ENCODE results near the gene PIM1.

Gene PIM1

DNA sequence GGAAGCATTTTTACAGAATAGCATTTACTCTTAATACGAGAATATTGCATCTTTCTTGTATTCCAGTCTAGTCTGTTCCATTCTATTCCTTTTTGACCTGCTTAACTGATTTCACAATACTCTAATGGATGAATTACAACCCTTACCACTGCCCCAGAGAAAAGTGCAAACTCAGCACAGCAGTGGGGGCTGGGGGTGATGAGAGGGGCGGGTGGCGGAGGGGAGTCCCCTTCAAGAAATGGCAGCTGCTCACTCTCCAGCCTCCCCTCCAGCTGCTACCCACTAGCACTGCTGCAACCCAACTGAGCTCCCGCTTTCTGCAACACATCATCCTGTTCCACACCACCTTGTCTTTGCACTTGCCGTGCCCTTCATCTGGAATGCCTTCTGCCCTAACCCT, 30.1 kb downstream of the PIM1 start:
- in situ Hi-C loops (cut with HindIII; ENCODE audit: low pct_ligation_motif_present, low sequenced_read_pairs): no loop called here
- H3K36me3 ChIP-seq (replicated peaks): no peaks in the 10 kb centered on the region
- TF ChIP-seq, protein P1, sequence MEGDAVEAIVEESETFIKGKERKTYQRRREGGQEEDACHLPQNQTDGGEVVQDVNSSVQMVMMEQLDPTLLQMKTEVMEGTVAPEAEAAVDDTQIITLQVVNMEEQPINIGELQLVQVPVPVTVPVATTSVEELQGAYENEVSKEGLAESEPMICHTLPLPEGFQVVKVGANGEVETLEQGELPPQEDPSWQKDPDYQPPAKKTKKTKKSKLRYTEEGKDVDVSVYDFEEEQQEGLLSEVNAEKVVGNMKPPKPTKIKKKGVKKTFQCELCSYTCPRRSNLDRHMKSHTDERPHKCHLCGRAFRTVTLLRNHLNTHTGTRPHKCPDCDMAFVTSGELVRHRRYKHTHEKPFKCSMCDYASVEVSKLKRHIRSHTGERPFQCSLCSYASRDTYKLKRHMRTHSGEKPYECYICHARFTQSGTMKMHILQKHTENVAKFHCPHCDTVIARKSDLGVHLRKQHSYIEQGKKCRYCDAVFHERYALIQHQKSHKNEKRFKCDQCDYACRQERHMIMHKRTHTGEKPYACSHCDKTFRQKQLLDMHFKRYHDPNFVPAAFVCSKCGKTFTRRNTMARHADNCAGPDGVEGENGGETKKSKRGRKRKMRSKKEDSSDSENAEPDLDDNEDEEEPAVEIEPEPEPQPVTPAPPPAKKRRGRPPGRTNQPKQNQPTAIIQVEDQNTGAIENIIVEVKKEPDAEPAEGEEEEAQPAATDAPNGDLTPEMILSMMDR (IDR thresholded peaks at IDR 0.05; ENCODE audit: low read depth, low read length, missing control alignments): no peak
- no peak overlapping the region for H3K27ac ChIP-seq
- H3K4me3 ChIP-seq (ENCODE audit: low read depth, low read length): no peak overlapping the region
- no peaks in the 10 kb centered on the region for H3K27me3 ChIP-seq (replicated peaks)
- no peak for DNase-seq

DNA sequence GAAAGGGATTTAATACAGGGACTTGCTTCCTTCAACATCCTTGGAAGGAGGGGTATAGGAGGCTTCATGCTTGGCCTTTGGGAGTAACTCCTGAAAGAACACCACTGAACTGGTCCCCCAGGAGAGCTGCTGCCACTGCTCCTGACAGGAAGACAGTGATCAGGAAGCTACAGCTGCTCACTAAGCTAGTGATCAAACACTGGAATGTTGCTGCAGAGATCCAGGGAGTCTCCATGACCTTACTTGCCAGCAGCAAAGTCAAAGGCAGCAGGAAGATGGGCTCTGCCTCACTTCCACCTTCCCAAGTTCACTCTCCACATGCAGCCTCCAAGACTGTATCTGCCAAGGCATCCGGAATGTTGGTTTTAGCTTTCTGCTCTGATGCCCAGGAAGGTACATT, 31.8 kb downstream of the PIM1 start:
- DNase-seq: no peak
- in situ Hi-C loops (cut with HindIII; ENCODE audit: low pct_ligation_motif_present, low sequenced_read_pairs): no loop called here
- Histone ChIP-seq H3K4me3 (ENCODE audit: low read depth, low read length) (no peak overlapping the region), H3K36me3 (replicated peaks) (no peaks in the 10 kb centered on the region), H3K27ac (no peak overlapping the region), H3K27me3 (replicated peaks) (no peaks in the 10 kb centered on the region)
- TF ChIP-seq, protein P1 (IDR thresholded peaks at IDR 0.05; ENCODE audit: low read depth, low read length, missing control alignments): no peak

DNA sequence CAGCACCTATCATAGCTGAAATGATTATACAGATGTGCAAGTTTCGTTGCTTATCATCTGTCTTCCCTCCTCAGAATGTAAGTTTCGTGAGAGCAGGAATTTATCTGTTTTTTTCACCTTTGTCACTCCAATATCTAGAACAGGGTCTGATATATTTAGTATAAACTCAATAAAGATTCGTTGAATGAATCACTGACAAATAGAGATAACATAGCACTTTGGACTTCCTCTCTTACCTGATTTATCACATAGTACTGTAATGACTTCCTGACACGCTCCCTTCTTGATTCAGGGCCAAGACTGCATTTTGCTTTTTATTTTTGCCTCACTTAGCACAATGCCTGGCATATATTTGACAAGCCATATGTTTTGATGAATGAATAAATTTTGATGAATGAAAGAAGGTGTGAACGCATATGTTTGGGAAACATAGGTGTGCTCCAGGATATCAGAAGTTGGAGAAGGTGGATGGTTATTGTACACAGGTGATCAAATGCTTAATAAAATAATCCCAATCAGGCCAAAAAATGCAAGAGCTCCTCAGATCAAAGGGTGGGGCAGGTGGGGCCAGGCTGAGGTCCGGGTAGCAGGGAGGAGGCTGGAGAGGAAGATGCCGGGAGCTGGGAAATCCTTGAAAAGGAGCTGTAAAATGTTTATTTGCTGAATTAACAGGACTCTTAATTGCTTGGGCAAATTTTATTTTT, 33.0 kb downstream of the PIM1 start:
- Histone ChIP-seq H3K27ac (no peak overlapping the region), H3K27me3 (replicated peaks) (no peaks in the 10 kb centered on the region), H3K4me3 (ENCODE audit: low read depth, low read length) (no peak overlapping the region), H3K36me3 (replicated peaks) (no peaks in the 10 kb centered on the region)
- TF ChIP-seq, protein P1 (IDR thresholded peaks at IDR 0.05; ENCODE audit: low read depth, low read length, missing control alignments): no peak
- in situ Hi-C loops (cut with HindIII; ENCODE audit: low pct_ligation_motif_present, low sequenced_read_pairs): no loop called here
- DNase-seq: no peak

DNA sequence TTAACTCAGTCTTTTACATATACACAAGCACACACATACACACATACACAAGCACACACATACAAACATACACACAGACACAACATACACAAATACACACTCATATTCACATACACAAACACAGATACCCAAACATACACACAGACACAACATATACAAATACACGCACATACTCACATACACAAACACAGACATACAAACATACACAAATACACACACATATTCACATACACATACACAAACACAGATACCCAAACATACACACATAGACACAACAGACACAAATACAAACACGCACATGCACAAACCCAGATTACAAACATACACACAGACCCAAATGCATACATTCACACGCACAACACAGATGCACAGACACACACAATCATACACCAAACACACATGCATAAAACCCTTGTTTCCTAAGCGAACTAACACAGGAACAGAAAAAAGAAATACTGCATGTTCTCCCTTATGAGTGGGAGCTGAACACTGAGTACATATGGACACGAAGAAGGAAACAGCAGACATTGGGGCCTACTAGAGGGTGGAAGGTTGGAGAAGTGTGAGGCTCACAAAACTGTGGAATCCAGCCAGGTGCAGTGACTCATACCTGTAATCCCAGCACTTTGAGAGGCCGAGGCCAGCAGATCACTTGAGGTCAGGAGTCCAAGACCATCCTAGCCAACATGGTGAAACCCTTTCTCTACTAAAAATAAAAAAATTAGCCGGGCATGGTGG, 34.2 kb downstream of the PIM1 start:
- TF ChIP-seq, protein P1 (IDR thresholded peaks at IDR 0.05; ENCODE audit: low read depth, low read length, missing control alignments): no peak
- DNase-seq: no peak
- no peak overlapping the region for H3K27ac ChIP-seq
- no peaks in the 10 kb centered on the region for H3K36me3 ChIP-seq (replicated peaks)
- in situ Hi-C loops (cut with HindIII; ENCODE audit: low pct_ligation_motif_present, low sequenced_read_pairs): no loop called here
- no peaks in the 10 kb centered on the region for H3K27me3 ChIP-seq (replicated peaks)
- H3K4me3 ChIP-seq (ENCODE audit: low read depth, low read length): no peak overlapping the region

DNA sequence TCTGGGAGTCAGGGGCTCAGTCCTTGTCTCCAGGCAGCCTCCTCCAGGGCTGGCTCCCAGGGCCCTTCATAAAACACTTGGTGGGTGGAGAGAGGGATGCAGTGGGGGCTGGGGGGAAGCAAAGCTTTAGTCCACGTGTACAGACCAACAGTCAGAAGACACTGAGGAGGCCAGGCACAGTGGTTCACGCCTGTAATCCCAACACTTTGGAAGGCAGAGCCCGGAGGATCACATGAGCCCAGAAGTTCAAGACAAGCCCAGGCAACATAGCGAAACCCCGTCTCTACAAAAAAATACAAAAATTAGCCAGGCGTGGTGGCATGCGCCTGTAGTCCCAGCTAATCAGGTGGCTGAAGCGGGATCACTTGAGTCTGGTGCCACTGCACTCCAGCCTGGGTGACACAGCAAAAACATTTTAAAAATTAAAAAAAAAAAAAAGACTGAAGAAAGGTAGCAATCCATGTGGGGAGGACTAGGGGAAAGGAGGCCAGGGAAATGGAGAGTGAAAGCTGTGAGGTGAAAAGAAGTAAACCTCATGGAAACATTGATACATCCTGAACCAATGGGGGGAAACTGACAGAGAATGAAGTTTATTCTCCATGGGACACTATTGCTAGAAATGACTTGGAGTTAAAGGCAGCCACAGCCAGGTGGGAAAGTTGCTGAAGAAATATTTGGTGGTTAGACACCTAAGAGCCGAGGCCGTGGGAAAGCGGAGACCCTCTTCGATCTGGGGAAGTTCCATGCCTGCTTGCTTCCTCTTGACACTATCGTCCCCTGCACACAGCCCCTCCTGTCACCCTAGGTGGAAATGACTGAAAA, 35.4 kb downstream of the PIM1 start:
- H3K4me3 ChIP-seq (ENCODE audit: low read depth, low read length): no peak overlapping the region
- DNase-seq: no peak
- H3K27ac ChIP-seq: no peak overlapping the region
- in situ Hi-C loops (cut with HindIII; ENCODE audit: low pct_ligation_motif_present, low sequenced_read_pairs): no loop called here
- no peaks in the 10 kb centered on the region for H3K27me3 ChIP-seq (replicated peaks)
- H3K36me3 ChIP-seq (replicated peaks): no peaks in the 10 kb centered on the region
- TF ChIP-seq, protein P1 (IDR thresholded peaks at IDR 0.05; ENCODE audit: low read depth, low read length, missing control alignments): no peak
